Common myeloid progenitor, CD34-positive (primary cell): Measurements from ENCODE around the gene CYTH3.
"Not testable (repeated sequence)": the region's sequence is repeated elsewhere in the genome, so short reads cannot be mapped to it uniquely, and the experiment has no call there.

Experiments used
- CTCF ChIA-PET: fragments of 350-600 bp; sonication (Branson Sonifier 250); formaldehyde crosslinking; loops from one replicate; lab custom pipeline; 2021; ENCODE audit warnings: antibody characterized with exemption; lab: Charles Lee
- POLR2A ChIA-PET: fragments of 350-600 bp; sonication (Branson Sonifier 250); formaldehyde crosslinking; loops from one replicate; lab custom pipeline; 2021; ENCODE audit warnings: antibody characterized with exemption; lab: Charles Lee
- DNase-seq, 3 donors: peaks; one replicate each; pipeline versions ENCODE4 v3.0.0 to v3.0.0-alpha.2; 2013
- H3K27ac ChIP-seq, 2 experiments: 1 replicate in 1 of 2; 2 replicates in 1 of 2; pipeline ENCODE4 v1.7.0; 2013; ENCODE audit warnings: inconsistent platforms in 2 of 2, low read length in 2 of 2, mild to moderate bottlenecking in 2 of 2, low read depth in 1 of 2, moderate library complexity in 1 of 2; ENCODE audit not compliant: severe bottlenecking in 2 of 2, insufficient read depth in 1 of 2, poor library complexity in 1 of 2
- H3K27me3 ChIP-seq, 5 experiments: replicated peaks in 2 of 5; 1 replicate in 3 of 5; 2 replicates in 2 of 5; pipeline versions ENCODE4 v1.6.1 to v1.7.0; 2013; ENCODE audit warnings: low read length in 4 of 5, mild to moderate bottlenecking in 2 of 5, moderate library complexity in 2 of 5, inconsistent platforms in 1 of 5; ENCODE audit not compliant: insufficient read depth in 5 of 5, control insufficient read depth in 4 of 5
- H3K36me3 ChIP-seq, 4 experiments: 1 replicate in 2 of 4; 2 replicates in 2 of 4; pipeline versions ENCODE4 v1.6.1 to v1.7.0; 2013; ENCODE audit warnings: low read length in 3 of 4, control low read depth in 1 of 4, mild to moderate bottlenecking in 1 of 4; ENCODE audit not compliant: control insufficient read depth in 4 of 4, insufficient read depth in 4 of 4
- H3K4me1 ChIP-seq, 4 experiments: 1 replicate in 3 of 4; 2 replicates in 1 of 4; pipeline versions ENCODE4 v1.6.1 to v1.7.1; 2013; ENCODE audit warnings: low read length in 3 of 4, mild to moderate bottlenecking in 3 of 4, control low read depth in 1 of 4, inconsistent platforms in 1 of 4, moderate library complexity in 1 of 4; ENCODE audit not compliant: control insufficient read depth in 4 of 4, insufficient read depth in 4 of 4; ENCODE audit errors: control extremely low read depth in 1 of 4
- H3K4me3 ChIP-seq, 7 experiments: 1 replicate in 4 of 7; 2 replicates in 3 of 7; pipeline versions ENCODE4 v1.5.1 to v1.7.0; 2013; ENCODE audit warnings: mild to moderate bottlenecking in 7 of 7, low read length in 6 of 7, moderate library complexity in 6 of 7, inconsistent platforms in 2 of 7, low read depth in 2 of 7, control low read depth in 1 of 7; ENCODE audit not compliant: insufficient read depth in 4 of 7, control insufficient read depth in 1 of 7; ENCODE audit errors: extremely low read depth in 1 of 7
- H3K9me3 ChIP-seq, 5 experiments: 1 replicate in 4 of 5; 2 replicates in 1 of 5; pipeline versions ENCODE4 v1.6.1 to v1.7.1; 2013; ENCODE audit warnings: low read length in 4 of 5, mild to moderate bottlenecking in 2 of 5, inconsistent platforms in 1 of 5, low read depth in 1 of 5, moderate library complexity in 1 of 5; ENCODE audit not compliant: control insufficient read depth in 4 of 5, insufficient read depth in 2 of 5; ENCODE audit errors: control extremely low read depth in 1 of 5
- WGBS: methylation state at CpG from one replicate; pipeline ENCODE4 v1.1.5; 2013; ENCODE audit not compliant: insufficient coverage; 5-methylcytosine and 5-hydroxymethylcytosine counted together

CYTH3 gene

DNA sequence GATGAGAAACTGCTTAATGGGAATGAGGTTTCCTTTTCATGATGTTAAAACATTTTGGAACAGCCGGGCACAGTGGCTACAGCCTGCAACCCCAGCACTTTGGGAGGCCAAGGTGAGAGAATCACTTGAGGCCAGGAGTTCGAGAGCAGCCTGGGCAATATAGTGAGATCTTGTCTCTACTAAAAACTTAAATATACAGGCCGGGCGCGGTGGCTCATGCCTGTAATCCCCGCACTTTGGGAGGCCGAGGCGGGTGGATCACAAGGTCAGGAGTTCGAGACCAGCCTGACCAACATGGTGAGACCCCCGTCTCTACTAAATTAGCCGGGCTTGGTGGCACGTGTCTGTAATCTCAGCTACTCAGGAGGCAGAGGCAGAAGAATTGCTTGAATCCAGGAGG is 19.5 kb upstream of the CYTH3 start:
- H3K27ac ChIP-seq, H3K36me3 ChIP-seq, POLR2A ChIA-PET, CTCF ChIA-PET, H3K4me1 ChIP-seq, H3K27me3 ChIP-seq, H3K4me3 ChIP-seq, H3K9me3 ChIP-seq, DNase-seq: not testable (repeated sequence)
- WGBS: 94% methylated on average over 6 of the region's 12 CpGs

DNA sequence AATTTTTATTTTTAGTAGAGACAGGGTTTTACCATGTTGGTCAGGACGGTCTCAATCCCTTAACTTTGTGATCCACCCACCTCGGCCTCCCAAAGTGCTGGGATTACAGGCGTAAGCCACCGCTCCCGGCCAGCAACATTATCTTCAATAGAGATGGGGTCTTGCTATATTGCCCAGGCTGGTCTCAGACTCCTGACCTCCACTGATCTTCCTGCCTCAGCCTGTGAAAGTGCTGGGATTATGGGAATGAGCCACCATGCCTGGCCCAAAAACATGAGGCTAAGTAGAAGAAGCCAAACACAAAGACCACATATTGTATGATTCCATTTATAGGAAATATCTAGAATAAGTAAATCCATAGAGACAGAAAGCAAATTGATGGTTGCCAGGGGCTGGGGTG is 19.1 kb upstream of the CYTH3 start:
- H3K36me3 ChIP-seq: no peaks in the 10 kb centered on the region
- 98% methylated on average over 5 of the region's 5 CpGs for WGBS
- CTCF ChIA-PET: no interaction called here
- no peaks in the 10 kb centered on the region for H3K27me3 ChIP-seq
- no peak for DNase-seq
- no peak overlapping the region for H3K27ac ChIP-seq
- POLR2A ChIA-PET: no interaction called here
- no peaks in the 10 kb centered on the region for H3K9me3 ChIP-seq
- H3K4me1 ChIP-seq: peaks cover 0 to 4% (median 4%) of the 10 kb centered on the region in 4 experiments
- H3K4me3 ChIP-seq: no peak overlapping the region

DNA sequence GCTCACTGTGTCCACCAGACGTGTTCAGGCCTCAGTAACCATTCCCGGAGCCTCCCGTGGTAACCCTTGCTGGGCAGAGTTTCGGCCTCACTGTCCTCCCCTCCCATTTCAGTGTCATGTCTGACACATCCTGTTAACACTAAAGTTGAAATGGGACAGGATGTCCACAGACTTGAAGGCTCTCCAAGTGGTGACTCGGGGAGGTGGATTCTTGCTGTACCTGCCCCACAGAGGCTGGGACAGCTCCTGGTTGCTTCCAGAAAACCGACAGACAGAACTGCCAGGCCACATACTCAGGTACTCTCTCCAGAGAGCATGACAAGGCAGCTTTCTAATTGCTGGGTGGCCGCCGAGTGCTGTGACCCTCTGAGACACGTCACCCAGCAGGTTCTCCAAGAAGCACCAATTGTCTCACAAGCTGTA is 17.9 kb upstream of the CYTH3 start:
- DNase-seq: no peak
- peaks cover 0 to 4% (median 4%) of the 10 kb centered on the region in 4 experiments for H3K4me1 ChIP-seq
- H3K4me3 ChIP-seq: no peak overlapping the region
- POLR2A ChIA-PET: no interaction called here
- H3K36me3 ChIP-seq: no peaks in the 10 kb centered on the region
- H3K27me3 ChIP-seq: no peaks in the 10 kb centered on the region
- CTCF ChIA-PET: interaction anchor here (1.1 kb wide), 1 partner anchor 28 kb away, joined by 3 read pairs; no protein-coding TSS in a partner anchor
- WGBS: 82% methylated on average over 9 of the region's 9 CpGs
- no peak overlapping the region for H3K27ac ChIP-seq
- no peaks in the 10 kb centered on the region for H3K9me3 ChIP-seq

DNA sequence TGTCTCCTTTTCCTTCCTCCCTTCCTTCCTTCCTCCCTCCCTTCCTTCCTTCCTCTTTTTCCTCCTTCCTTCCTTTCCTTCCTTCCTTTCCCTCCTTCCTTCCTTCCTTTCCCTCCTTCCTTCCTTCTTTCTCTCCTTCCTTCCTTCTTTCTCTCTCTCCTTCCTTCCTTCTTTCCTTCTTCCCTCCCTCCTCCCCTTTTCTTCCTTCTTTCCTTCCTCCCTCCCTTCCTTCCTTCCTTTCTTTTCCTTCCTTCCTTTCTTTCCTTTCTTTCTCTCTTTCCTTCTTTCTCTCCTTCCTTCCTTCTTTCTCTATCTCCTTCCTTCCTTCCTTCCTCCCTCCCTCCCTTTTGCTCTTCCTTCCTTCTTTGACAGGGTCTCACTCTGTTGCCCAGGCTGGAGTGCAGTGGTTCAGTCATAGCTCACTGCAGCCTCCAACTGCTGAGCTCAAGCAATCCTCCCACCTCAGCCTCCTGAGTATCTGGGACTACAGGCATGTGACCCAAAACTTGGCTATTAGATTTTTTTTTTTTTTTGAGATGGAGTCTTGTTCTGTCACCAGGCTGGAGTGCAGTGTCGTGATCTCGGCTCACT is 15.9 kb upstream of the CYTH3 start:
- CTCF ChIA-PET: interaction anchor here (0.6 to 1.2 kb wide), 4 partner anchors 19 to 407 kb away, joined by 3 to 4 read pairs (median 3); no protein-coding TSS in a partner anchor
- DNase-seq: no peak
- H3K36me3 ChIP-seq: no peaks in the 10 kb centered on the region
- H3K4me3 ChIP-seq: no peak overlapping the region
- POLR2A ChIA-PET: no interaction called here
- H3K4me1 ChIP-seq: peaks cover 0 to 10% (median 8%) of the 10 kb centered on the region in 4 experiments
- no peaks in the 10 kb centered on the region for H3K27me3 ChIP-seq
- 100% methylated on average over 2 of the region's 2 CpGs for WGBS
- H3K27ac ChIP-seq: no peak overlapping the region
- no peaks in the 10 kb centered on the region for H3K9me3 ChIP-seq

DNA sequence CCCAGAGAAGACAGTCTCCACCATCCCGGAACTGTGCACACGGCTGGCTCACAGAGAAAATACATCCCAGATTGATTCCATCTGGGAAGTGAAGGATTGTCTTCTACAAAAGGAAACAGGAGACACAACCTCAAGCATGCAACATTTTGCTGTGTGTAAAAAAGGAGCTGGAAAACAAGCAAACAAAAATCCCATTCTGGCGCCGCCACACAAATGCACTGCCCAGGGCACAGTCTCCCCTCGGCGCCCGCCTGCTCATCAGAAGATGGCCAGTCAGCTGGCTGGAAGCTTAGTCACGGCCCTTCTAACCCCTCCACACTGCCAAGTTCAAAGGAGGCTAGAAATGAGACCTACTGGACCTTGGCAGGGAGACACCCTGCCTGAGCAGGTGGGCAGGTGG is 14.1 kb upstream of the CYTH3 start:
- Histone ChIP-seq H3K9me3 (no peaks in the 10 kb centered on the region), H3K4me3 (no peak overlapping the region), H3K27me3 (no peaks in the 10 kb centered on the region), H3K27ac (no peak overlapping the region), H3K36me3 (no peaks in the 10 kb centered on the region), H3K4me1 (peaks cover 0 to 6% (median 5%) of the 10 kb centered on the region in 4 experiments)
- DNase-seq: no peak
- WGBS: 99% methylated on average over 7 of the region's 8 CpGs
- CTCF ChIA-PET: no interaction called here
- POLR2A ChIA-PET: no interaction called here

DNA sequence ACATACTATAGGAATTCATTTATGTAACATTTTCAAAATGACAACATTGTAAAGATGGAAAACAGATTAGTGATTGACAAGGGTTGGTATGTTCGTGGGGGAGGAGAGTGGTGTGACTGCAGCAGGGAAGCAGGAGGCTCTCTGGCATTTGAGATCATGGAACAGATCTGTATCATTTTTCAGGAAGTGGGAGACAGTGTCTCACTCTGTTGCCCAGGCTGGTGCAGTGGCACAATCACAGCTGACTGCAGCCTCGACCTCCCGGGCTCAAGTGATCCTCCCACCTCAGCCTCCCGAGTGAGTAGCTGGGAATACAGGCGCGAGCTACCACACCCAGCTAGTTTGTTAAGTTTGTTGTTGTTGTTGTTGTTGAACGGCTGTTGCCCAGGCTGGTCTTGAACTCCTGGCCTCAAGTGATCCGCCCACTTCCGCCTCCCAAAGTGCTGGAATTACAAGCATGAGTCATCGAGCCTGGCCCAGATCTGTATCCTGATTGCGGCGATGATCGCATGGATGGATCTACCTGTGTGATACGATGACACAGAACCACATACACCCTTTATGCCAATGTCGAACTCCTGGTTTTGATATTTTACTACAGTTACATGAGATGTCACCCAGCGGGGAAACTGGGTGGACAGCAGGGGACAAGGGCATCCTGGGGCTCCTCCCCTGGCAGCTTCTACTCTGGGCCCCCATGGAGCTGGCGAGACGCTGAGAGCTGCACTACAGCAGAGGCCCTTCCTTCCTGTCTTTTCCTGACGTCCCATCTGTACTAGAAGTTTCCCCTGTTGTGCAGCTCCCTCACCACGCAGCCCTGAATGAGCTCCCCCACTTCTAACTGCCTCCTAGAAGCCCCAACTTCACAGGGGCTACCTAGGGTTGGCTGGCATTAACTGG is 12.3 kb upstream of the CYTH3 start:
- ChIA-PET CTCF (interaction anchor here (1.1 kb wide), 1 partner anchor 39 kb away, joined by 4 read pairs; no protein-coding TSS in a partner anchor), POLR2A (no interaction called here)
- Histone ChIP-seq H3K36me3 (no peaks in the 10 kb centered on the region), H3K4me1 (peaks cover 0 to 6% (median 5%) of the 10 kb centered on the region in 4 experiments), H3K27ac (no peak overlapping the region), H3K9me3 (no peaks in the 10 kb centered on the region), H3K27me3 (no peaks in the 10 kb centered on the region), H3K4me3 (no peak overlapping the region)
- DNase-seq: no peak
- 67% methylated on average over 12 of the region's 20 CpGs for WGBS

DNA sequence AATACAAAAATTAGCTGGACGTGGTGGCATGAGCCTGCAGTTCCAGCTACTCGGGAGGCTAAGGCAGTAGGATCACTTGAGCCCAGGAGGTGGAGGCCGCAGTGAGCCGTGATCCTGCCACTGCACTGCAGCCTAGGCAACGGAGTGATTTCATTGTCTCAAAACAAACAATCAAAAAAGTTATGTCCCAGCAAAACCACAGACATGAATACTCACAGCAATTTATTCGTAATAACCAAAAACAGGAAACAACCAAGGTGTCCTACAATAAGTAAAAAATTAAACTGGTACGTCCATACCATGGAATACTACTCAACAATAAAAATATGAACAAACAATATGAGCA is 11.6 kb upstream of the CYTH3 start:
- CTCF ChIA-PET: no interaction called here
- no peaks in the 10 kb centered on the region for H3K36me3 ChIP-seq
- H3K27me3 ChIP-seq: no peaks in the 10 kb centered on the region
- peak in 2 of 3 donors; percentile 45 to 48 for DNase-seq
- POLR2A ChIA-PET: no interaction called here
- WGBS: 92% methylated on average over 5 of the region's 7 CpGs
- H3K27ac ChIP-seq: no peak overlapping the region
- H3K4me3 ChIP-seq: no peak overlapping the region
- peaks cover 0 to 6% (median 5%) of the 10 kb centered on the region in 4 experiments for H3K4me1 ChIP-seq
- no peaks in the 10 kb centered on the region for H3K9me3 ChIP-seq
